IMR-90 (cell line): ENCODE data around the gene FOXN3. TPM values are rescaled to one million over a fixed set of nuclear protein-coding genes. Genes with fewer than 3 reads are reported as not detected.
A peak's percentile ranks its signal among the peaks of the same experiment; 100 is the strongest.

Source experiments
- ATAC-seq: fragments of 200-7000 bp; cut with Tn5 transposase; 2 replicates; pipeline ENCODE4 v1.9.1; 2020; ENCODE audit warnings: low read depth, mild to moderate bottlenecking, moderate library complexity
- BruUV-seq: library from RNA; stranded (reverse); fragments of 400-500 nt; replicated peaks from 2 replicates; lab custom pipeline; 2021; lab: Mats Ljungman, UMichigan
- CTCF ChIA-PET: fragments of 300-600 bp; formaldehyde crosslinking; extraction: SDS; loops from one replicate; lab custom pipeline; 2021; ENCODE audit warnings: antibody characterized with exemption; lab: Yijun Ruan, JAX
- POLR2A ChIA-PET: fragments of 300-600 bp; sonication (Branson Sonifier 250); formaldehyde crosslinking; loops from one replicate; lab custom pipeline; 2022; ENCODE audit warnings: antibody characterized with exemption; ENCODE audit not compliant: unreplicated experiment; lab: Charles Lee
- DNase-seq: peaks from one replicate; pipeline ENCODE4 v3.0.0; 2013
- H2AFZ ChIP-seq: replicated peaks from 2 replicates; pipeline ENCODE3; 2013; ENCODE audit warnings: low read length, mild to moderate bottlenecking; ENCODE audit not compliant: poor library complexity
- H2AK5ac ChIP-seq: 2 replicates; pipeline ENCODE4 v1.6.1; 2013; ENCODE audit warnings: low read depth, low read length, inconsistent platforms
- H2AK9ac ChIP-seq: replicated peaks from 2 replicates; pipeline ENCODE3; 2013; ENCODE audit warnings: mild to moderate bottlenecking, low read depth, low read length, moderate library complexity; ENCODE audit not compliant: poor library complexity
- H2BK120ac ChIP-seq: 2 replicates; pipeline ENCODE4 v1.6.1; 2013; ENCODE audit warnings: low read depth, low read length, inconsistent platforms
- H2BK15ac ChIP-seq: 3 replicates; pipeline ENCODE4 v1.6.1; 2013; ENCODE audit warnings: low read depth, low read length, inconsistent platforms
- H2BK20ac ChIP-seq: 2 replicates; pipeline ENCODE4 v1.6.1; 2013; ENCODE audit warnings: low read depth, mild to moderate bottlenecking, inconsistent platforms, low read length, moderate library complexity
- H2BK5ac ChIP-seq: 2 replicates; pipeline ENCODE4 v1.6.1; 2013; ENCODE audit warnings: mild to moderate bottlenecking, low read depth, low read length, inconsistent platforms; ENCODE audit not compliant: poor library complexity, severe bottlenecking
- H3K14ac ChIP-seq: replicated peaks from 2 replicates; pipeline ENCODE4 v1.6.1; 2013; ENCODE audit warnings: low read depth, low read length, inconsistent platforms
- H3K18ac ChIP-seq: 2 replicates; pipeline ENCODE4 v1.6.1; 2013; ENCODE audit warnings: low read depth, low read length, control low read depth
- H3K23ac ChIP-seq: 2 replicates; pipeline ENCODE4 v1.6.1; 2013; ENCODE audit warnings: low read depth, low read length, inconsistent platforms
- H3K27ac ChIP-seq: 2 replicates; pipeline ENCODE4 v1.5.1; 2013; ENCODE audit warnings: mild to moderate bottlenecking, control low read depth, low read length; ENCODE audit not compliant: insufficient read depth
- H3K27me3 ChIP-seq: 2 replicates; pipeline ENCODE4 v1.6.1; 2013; ENCODE audit warnings: low read length; ENCODE audit not compliant: control insufficient read depth, insufficient read depth
- H3K36me3 ChIP-seq: 2 replicates; pipeline ENCODE4 v1.6.1; 2013; ENCODE audit warnings: low read length, mixed read lengths; ENCODE audit not compliant: control insufficient read depth, insufficient read depth
- H3K4ac ChIP-seq: 2 replicates; pipeline ENCODE4 v1.6.1; 2013; ENCODE audit warnings: low read depth, low read length, inconsistent platforms
- H3K4me1 ChIP-seq: 2 replicates; pipeline ENCODE4 v1.6.1; 2013; ENCODE audit warnings: low read length, mixed read lengths; ENCODE audit not compliant: control insufficient read depth, insufficient read depth
- H3K4me2 ChIP-seq: 2 replicates; pipeline ENCODE4 v1.6.1; 2013; ENCODE audit warnings: low read depth, mild to moderate bottlenecking, control low read depth, low read length, moderate library complexity
- H3K4me3 ChIP-seq: 2 replicates; pipeline ENCODE4 v1.5.1; 2013; ENCODE audit warnings: low read depth, mild to moderate bottlenecking, control low read depth, low read length, moderate library complexity; ENCODE audit not compliant: insufficient read depth
- H3K56ac ChIP-seq: 2 replicates; pipeline ENCODE4 v1.6.1; 2013; ENCODE audit warnings: low read length, inconsistent platforms; ENCODE audit not compliant: insufficient read depth; ENCODE audit errors: extremely low read depth
- H3K79me1 ChIP-seq, 2 experiments: 2 replicates each; pipeline ENCODE4 v1.6.1; 2013; ENCODE audit warnings: low read length in 2 of 2, inconsistent platforms in 1 of 2, low read depth in 1 of 2
- H3K9ac ChIP-seq: 2 replicates; pipeline ENCODE4 v1.6.1; 2013; ENCODE audit warnings: low read depth, low read length, control low read depth
- H3K9me1 ChIP-seq: 2 replicates; pipeline ENCODE4 v1.6.1; 2013; ENCODE audit warnings: low read length, inconsistent platforms; ENCODE audit not compliant: insufficient read depth
- H3K9me3 ChIP-seq: 2 replicates; pipeline ENCODE4 v1.6.1; 2013; ENCODE audit warnings: low read length; ENCODE audit not compliant: control insufficient read depth, insufficient read depth
- H4K20me1 ChIP-seq: 2 replicates; pipeline ENCODE4 v1.6.1; 2013; ENCODE audit warnings: low read length, inconsistent platforms; ENCODE audit not compliant: insufficient read depth
- H4K5ac ChIP-seq: 2 replicates; pipeline ENCODE4 v1.6.1; 2013; ENCODE audit warnings: mild to moderate bottlenecking, low read depth, low read length, control low read depth
- H4K8ac ChIP-seq, 2 experiments: 2 replicates each; pipeline ENCODE4 v1.6.1; 2013; ENCODE audit warnings: low read depth in 2 of 2, low read length in 2 of 2, control low read depth in 1 of 2, inconsistent platforms in 1 of 2
- H4K91ac ChIP-seq: 2 replicates; pipeline ENCODE4 v1.6.1; 2013; ENCODE audit warnings: low read depth, low read length, inconsistent platforms; ENCODE audit not compliant: insufficient read depth
- CEBPB ChIP-seq: IDR thresholded peaks from 2 replicates; pipeline ENCODE4 v1.6.1; 2012; ENCODE audit warnings: low read depth, low read length, improper control_type of control experiment
- CHD1 ChIP-seq: IDR thresholded peaks from 2 replicates; pipeline ENCODE4 v1.6.1; 2012; ENCODE audit warnings: low read depth, low read length, improper control_type of control experiment
- FOS ChIP-seq: fragments of 150-350 bp; IDR thresholded peaks from 2 replicates; pipeline ENCODE4 v1.6.1; 2016; ENCODE audit warnings: low read depth, low read length
- MAFK ChIP-seq: IDR thresholded peaks from 2 replicates; pipeline ENCODE4 v1.6.1; 2012; ENCODE audit warnings: low read depth, low read length, improper control_type of control experiment
- MAZ ChIP-seq: IDR thresholded peaks from 2 replicates; pipeline ENCODE4 v1.6.1; 2012; ENCODE audit warnings: low read depth, mild to moderate bottlenecking, low read length, improper control_type of control experiment, moderate library complexity, borderline replicate concordance
- RAD21 ChIP-seq: IDR thresholded peaks from 2 replicates; pipeline ENCODE4 v1.6.1; 2012; ENCODE audit warnings: low read length, improper control_type of control experiment
- RCOR1 ChIP-seq: IDR thresholded peaks from 2 replicates; pipeline ENCODE4 v1.6.1; 2012; ENCODE audit warnings: mild to moderate bottlenecking, low read length, improper control_type of control experiment; ENCODE audit not compliant: insufficient replicate concordance
- RFX5 ChIP-seq: IDR thresholded peaks from 2 replicates; pipeline ENCODE4 v1.8.0; 2012; ENCODE audit warnings: low read depth, mild to moderate bottlenecking, low read length, moderate library complexity
- SMC3 ChIP-seq: fragments of 150-350 bp; IDR thresholded peaks from 2 replicates; pipeline ENCODE4 v1.6.1; 2016; ENCODE audit warnings: low read depth, mild to moderate bottlenecking, antibody characterized with exemption, low read length, moderate library complexity
- WGBS, 2 experiments: methylation state at CpG; one replicate each; pipeline versions ENCODE4 v1.1.5 to v1.1.7; 2013; ENCODE audit warnings: missing lambda C conversion rate in 2 of 2; ENCODE audit not compliant: insufficient read length in 1 of 2; ENCODE audit errors: extremely low coverage in 2 of 2; 5-methylcytosine and 5-hydroxymethylcytosine counted together
- dilution Hi-C: fragments of 300-500 bp; cut with HindIII; formaldehyde crosslinking; loops from one replicate; pipeline ENCODE4 v1.14.3; 2018; ENCODE audit warnings: low sequenced_read_pairs; ENCODE audit not compliant: unreplicated experiment
- in situ Hi-C: fragments of 300-500 bp; cut with MboI; formaldehyde crosslinking; loops from 3 replicates; pipeline ENCODE4 v1.14.3; 2019; ENCODE audit warnings: low sequenced_read_pairs, inconsistent platforms, mixed read lengths
- intact Hi-C: fragments of 100-400 bp; cut with micrococcal nuclease; formaldehyde crosslinking; loops from 2 replicates; pipeline ENCODE4 v1.10.0; 2022
- polyA plus RNA-seq, 3 experiments: library from polyadenylated mRNA; depleted of rRNA; stranded (reverse); fragments of >200 nt; gene quantifications; 2 replicates each; pipeline ENCODE4 v1.2.3, GENCODE V29; 2012; ENCODE audit warnings: low replicate concordance in 1 of 3
- total RNA-seq: library from RNA; depleted of rRNA; stranded (reverse); fragments of >200 nt; gene quantifications from 2 replicates; pipeline ENCODE4 v1.2.3, GENCODE V29; 2012
- TF ChIP-seq, protein P1 (sequence below): fragments of 150-350 bp; IDR thresholded peaks from 2 replicates; pipeline ENCODE4 v1.6.1; 2016; ENCODE audit warnings: low read depth, mild to moderate bottlenecking, low read length, moderate library complexity, borderline replicate concordance
- TF ChIP-seq, protein P2 (sequence below): fragments of 150-350 bp; IDR thresholded peaks from 2 replicates; pipeline ENCODE4 v1.6.1; 2017; ENCODE audit warnings: mild to moderate bottlenecking, antibody characterized with exemption, low read length, low read depth
- TF ChIP-seq, protein P3 (sequence below): conservative IDR thresholded peaks from 2 replicates; pipeline ENCODE4 v1.5.1; 2012; ENCODE audit warnings: mild to moderate bottlenecking, low read depth, low read length, improper control_type of control experiment

FOXN3 gene
- total and polyA plus RNA-seq, 2 of the 4 experiments (the other 2 are of a cell fraction): 22.6 to 33.7 TPM

DNA sequence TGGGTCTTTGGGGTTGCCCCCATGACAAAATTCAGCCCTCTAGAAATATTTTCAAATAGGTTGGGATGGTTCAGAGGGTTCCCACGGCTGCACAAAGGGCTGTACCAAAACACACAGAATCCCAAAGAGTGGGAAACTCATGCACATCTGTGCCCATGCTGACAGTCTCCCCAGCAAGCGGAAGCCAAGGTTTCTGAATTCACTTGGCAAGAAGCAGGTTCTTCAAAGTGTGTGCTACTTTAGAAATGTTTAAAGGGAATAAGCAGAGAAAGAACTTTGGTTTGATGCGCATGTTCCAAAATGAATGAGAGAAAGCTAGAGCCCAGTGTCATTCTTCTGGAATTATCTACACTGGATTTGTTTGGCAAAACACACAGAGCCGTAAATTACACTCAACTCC, 46.7 kb downstream of the FOXN3 start:
- H3K9me1 ChIP-seq: peaks cover 23% of the 10 kb centered on the region
- H3K79me1 ChIP-seq: peaks cover 47 to 79% of the 10 kb centered on the region in 2 experiments
- intact Hi-C loops (no loop called here), in situ Hi-C loops (no loop called here), dilution Hi-C loops (no loop called here)
- no peaks in the 10 kb centered on the region for H3K36me3 ChIP-seq
- H3K27me3 ChIP-seq: no peaks in the 10 kb centered on the region
- H4K8ac ChIP-seq: 0 out of 4 replicates have a peak overlapping the region, but pooled peaks of 1 of the 2 experiments have one; percentile 1
- no peak overlapping the region for H2BK120ac ChIP-seq
- no peak overlapping the region for H3K4me2 ChIP-seq
- ChIA-PET POLR2A (no interaction called here), CTCF (interaction anchor here (0.6 kb wide), 1 partner anchor 466 kb away, joined by 3 read pairs; no protein-coding TSS in a partner anchor)
- H3K4ac ChIP-seq: 0 out of 2 replicates have a peak overlapping the region, but pooled peaks have one; percentile 2
- no peak overlapping the region for H2BK5ac ChIP-seq
- no peak overlapping the region for H3K9ac ChIP-seq
- no peak overlapping the region for H3K18ac ChIP-seq
- DNase-seq (no peak), ATAC-seq (no peak)
- no peak overlapping the region for H2BK15ac ChIP-seq
- peak overlapping the region; percentile 26 for H3K23ac ChIP-seq
- TF ChIP-seq RCOR1: no peak
- TF ChIP-seq, protein P1, sequence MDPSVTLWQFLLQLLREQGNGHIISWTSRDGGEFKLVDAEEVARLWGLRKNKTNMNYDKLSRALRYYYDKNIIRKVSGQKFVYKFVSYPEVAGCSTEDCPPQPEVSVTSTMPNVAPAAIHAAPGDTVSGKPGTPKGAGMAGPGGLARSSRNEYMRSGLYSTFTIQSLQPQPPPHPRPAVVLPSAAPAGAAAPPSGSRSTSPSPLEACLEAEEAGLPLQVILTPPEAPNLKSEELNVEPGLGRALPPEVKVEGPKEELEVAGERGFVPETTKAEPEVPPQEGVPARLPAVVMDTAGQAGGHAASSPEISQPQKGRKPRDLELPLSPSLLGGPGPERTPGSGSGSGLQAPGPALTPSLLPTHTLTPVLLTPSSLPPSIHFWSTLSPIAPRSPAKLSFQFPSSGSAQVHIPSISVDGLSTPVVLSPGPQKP: no peak
- TF ChIP-seq, protein P2, sequence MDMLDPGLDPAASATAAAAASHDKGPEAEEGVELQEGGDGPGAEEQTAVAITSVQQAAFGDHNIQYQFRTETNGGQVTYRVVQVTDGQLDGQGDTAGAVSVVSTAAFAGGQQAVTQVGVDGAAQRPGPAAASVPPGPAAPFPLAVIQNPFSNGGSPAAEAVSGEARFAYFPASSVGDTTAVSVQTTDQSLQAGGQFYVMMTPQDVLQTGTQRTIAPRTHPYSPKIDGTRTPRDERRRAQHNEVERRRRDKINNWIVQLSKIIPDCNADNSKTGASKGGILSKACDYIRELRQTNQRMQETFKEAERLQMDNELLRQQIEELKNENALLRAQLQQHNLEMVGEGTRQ: no peak
- no peak for TF ChIP-seq MAFK
- no peak for TF ChIP-seq CHD1
- no peak for TF ChIP-seq RAD21
- no peak for TF ChIP-seq FOS
- TF ChIP-seq, protein P3, sequence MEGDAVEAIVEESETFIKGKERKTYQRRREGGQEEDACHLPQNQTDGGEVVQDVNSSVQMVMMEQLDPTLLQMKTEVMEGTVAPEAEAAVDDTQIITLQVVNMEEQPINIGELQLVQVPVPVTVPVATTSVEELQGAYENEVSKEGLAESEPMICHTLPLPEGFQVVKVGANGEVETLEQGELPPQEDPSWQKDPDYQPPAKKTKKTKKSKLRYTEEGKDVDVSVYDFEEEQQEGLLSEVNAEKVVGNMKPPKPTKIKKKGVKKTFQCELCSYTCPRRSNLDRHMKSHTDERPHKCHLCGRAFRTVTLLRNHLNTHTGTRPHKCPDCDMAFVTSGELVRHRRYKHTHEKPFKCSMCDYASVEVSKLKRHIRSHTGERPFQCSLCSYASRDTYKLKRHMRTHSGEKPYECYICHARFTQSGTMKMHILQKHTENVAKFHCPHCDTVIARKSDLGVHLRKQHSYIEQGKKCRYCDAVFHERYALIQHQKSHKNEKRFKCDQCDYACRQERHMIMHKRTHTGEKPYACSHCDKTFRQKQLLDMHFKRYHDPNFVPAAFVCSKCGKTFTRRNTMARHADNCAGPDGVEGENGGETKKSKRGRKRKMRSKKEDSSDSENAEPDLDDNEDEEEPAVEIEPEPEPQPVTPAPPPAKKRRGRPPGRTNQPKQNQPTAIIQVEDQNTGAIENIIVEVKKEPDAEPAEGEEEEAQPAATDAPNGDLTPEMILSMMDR: no peak
- TF ChIP-seq SMC3: no peak
- no peak for TF ChIP-seq CEBPB
- no peak for TF ChIP-seq RFX5
- no peak for TF ChIP-seq MAZ
- H4K5ac ChIP-seq: no peak overlapping the region
- peaks cover 25% of the 10 kb centered on the region for H3K4me1 ChIP-seq
- no peak overlapping the region; the same call in 1 of the 2 replicates for H3K56ac ChIP-seq
- H4K20me1 ChIP-seq: peaks cover 38% of the 10 kb centered on the region
- H3K9me3 ChIP-seq: no peaks in the 10 kb centered on the region
- H3K14ac ChIP-seq: peak overlapping the region; percentile 55; the same call in 1 of the 2 replicates
- H2BK20ac ChIP-seq: no peak overlapping the region
- BruUV-seq: no TSS peak
- 92% methylated on average over 2 of the region's 4 CpGs; no CpG with 5 or more reads in 1 of the 2 experiments for WGBS, 2 experiments
- H2AFZ ChIP-seq: no peak overlapping the region
- peak overlapping the region; percentile 33; the same call in 1 of the 2 replicates for H2AK5ac ChIP-seq
- H3K4me3 ChIP-seq: no peak overlapping the region
- H4K91ac ChIP-seq: no peak overlapping the region
- H2AK9ac ChIP-seq: no peak overlapping the region
- H3K27ac ChIP-seq: no peak overlapping the region
